ENCODE results near the gene BPIFA1.

Gene BPIFA1

GRCh38 chr20:33281550-33282146, 45.9 kb downstream of the BPIFA1 start:
- H3K27ac ChIP-seq, result no peak overlapping the region
- no peak for TF ChIP-seq ZFX (IDR thresholded peaks at IDR 0.05; ENCODE audit: borderline replicate concordance)

DNA sequence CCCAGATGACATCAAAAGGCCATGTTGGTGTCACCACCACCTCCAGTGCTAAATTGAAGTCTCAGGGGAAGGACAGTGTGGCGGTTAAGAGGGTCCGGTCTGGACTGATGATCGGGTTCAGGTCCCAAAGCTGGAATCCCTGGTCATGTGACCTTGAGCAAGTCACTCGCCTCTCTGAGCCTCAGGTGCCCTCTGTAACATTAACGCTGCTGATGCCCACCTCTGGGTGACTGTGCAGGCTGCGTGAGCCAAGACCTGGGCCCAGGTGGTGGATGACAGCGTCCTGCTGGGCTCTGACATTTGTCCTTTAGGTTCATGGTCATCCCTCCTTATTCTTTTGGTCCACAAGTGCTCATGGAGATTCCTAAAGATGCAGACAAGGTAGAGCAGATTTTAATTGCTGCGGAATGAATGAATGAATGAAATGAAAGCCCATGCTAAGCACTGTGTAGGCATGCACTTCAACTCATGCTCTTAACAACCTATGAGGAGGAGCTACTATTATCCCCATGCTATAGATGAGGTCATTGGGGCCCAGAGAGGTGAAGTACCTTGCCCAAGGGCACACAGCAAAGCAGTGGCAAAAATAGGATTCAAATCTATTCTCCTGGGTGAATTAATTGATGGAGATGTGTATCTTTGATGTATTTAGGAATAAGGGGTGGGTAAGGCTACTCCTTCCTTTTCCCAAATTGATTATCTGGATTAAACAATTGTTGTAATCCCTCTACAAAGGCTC, 46.6 kb downstream of the BPIFA1 start:
- no peak overlapping the region for H3K27ac ChIP-seq
- TF ChIP-seq, protein P1, sequence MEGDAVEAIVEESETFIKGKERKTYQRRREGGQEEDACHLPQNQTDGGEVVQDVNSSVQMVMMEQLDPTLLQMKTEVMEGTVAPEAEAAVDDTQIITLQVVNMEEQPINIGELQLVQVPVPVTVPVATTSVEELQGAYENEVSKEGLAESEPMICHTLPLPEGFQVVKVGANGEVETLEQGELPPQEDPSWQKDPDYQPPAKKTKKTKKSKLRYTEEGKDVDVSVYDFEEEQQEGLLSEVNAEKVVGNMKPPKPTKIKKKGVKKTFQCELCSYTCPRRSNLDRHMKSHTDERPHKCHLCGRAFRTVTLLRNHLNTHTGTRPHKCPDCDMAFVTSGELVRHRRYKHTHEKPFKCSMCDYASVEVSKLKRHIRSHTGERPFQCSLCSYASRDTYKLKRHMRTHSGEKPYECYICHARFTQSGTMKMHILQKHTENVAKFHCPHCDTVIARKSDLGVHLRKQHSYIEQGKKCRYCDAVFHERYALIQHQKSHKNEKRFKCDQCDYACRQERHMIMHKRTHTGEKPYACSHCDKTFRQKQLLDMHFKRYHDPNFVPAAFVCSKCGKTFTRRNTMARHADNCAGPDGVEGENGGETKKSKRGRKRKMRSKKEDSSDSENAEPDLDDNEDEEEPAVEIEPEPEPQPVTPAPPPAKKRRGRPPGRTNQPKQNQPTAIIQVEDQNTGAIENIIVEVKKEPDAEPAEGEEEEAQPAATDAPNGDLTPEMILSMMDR (IDR thresholded peaks at IDR 0.05), result no peak
- TF ChIP-seq ZFX (IDR thresholded peaks at IDR 0.05; ENCODE audit: borderline replicate concordance), result no peak

DNA sequence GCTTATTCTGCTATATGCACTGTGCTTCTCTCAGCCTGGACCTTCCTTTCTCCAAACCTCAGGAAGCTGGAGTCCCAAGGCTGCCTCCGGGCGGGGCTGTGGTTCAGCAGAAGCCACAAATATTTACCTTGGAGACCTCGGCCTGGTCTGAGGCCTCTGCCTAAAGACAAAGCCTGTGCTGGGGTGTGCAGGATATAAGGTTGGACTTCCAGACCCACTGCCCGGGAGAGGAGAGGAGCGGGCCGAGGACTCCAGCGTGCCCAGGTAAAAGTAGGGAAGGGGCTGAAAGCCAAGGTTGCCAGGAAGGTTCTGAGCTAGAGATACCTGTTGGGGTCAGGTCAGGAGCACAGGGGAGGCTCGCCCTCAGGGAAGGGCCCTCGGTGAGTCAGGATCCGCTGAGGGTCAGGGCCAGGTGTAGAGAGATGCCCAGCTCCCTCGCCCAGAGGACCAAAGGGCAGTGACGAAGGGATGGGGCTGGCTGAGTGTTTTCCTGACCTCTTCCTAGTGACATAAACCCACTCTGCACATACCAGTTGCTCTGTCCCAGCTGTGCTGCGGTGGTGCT, 47.3 kb downstream of the BPIFA1 start, which contains the start of gene BPIFB1:
BPIFB1 (plus strand) TSS at position 224 of the 565 bp plus-strand sequence. CDS start 2,860 bp downstream, outside the sequence.
- H3K27ac ChIP-seq, result no peak within 1 kb of the TSS
- TF ChIP-seq, protein P1 (IDR thresholded peaks at IDR 0.05), result no peak
- no peak for TF ChIP-seq ZFX (IDR thresholded peaks at IDR 0.05; ENCODE audit: borderline replicate concordance)

DNA sequence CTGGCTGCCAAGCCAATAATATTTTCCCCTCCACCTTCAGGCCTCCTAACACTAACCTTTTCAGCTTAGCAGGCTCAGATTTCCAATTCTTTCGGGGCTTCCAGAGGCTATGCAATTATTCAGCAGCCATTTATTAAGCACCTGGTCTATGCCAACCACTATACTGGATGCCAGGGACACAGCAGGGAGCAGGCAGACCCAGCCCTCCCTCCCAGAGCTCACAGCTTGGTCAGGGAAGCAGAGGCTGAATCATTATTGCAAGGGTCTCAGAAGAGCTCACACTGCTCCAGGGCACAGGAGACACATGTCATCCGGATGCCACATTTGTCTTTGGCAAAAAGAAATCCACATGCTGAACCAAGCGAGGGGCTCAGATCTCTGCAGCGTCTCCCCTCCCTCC, 48.5 kb downstream of the BPIFA1 start:
- no peak for TF ChIP-seq ZFX (IDR thresholded peaks at IDR 0.05; ENCODE audit: borderline replicate concordance)
- TF ChIP-seq, protein P1 (IDR thresholded peaks at IDR 0.05), result no peak

GRCh38 chr20:33284937-33285336, 49.1 kb downstream of the BPIFA1 start:
- TF ChIP-seq, protein P1 (IDR thresholded peaks at IDR 0.05), result no peak
- no peak for TF ChIP-seq ZFX (IDR thresholded peaks at IDR 0.05; ENCODE audit: borderline replicate concordance)

More for the DNA sequence above, 48.5 kb downstream of the BPIFA1 start:
- no peak overlapping the region for H3K27ac ChIP-seq

GRCh38 chr20:33285861-33286495, 50.2 kb downstream of the BPIFA1 start:
- no peak overlapping the region for H3K27ac ChIP-seq
- no peak for TF ChIP-seq ZFX (IDR thresholded peaks at IDR 0.05; ENCODE audit: borderline replicate concordance)
- TF ChIP-seq, protein P1 (IDR thresholded peaks at IDR 0.05), result no peak

More at GRCh38 chr20:33284937-33285336, 49.1 kb downstream of the BPIFA1 start:
- H3K27ac ChIP-seq, result no peak overlapping the region

DNA sequence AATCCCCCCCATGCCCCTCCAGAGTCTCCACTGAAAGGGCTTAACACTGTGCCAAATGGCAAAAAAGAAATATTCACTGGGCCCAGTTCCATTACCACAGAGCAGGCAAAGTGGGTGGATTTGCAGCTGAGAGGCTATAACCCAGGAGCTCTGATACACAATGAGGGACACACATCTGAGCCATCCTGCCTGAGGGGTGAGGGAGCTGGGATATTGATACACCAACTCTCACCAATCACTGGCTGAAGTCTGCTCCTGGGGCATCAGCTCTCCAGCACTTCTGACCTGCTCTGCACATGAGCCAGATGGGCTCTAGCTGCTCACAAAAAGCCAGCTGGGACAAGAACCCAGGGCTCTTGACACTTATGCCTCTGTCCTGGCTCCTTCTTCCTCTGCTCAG, 52.1 kb downstream of the BPIFA1 start:
- TF ChIP-seq, protein P1 (IDR thresholded peaks at IDR 0.05), result no peak
- no peak for TF ChIP-seq ZFX (IDR thresholded peaks at IDR 0.05; ENCODE audit: borderline replicate concordance)

More for the DNA sequence above, 52.1 kb downstream of the BPIFA1 start:
- no peak overlapping the region for H3K27ac ChIP-seq
